ENCODE results near the gene LSMEM2.

The LSMEM2 gene

GRCh38 chr3:50324351-50325112, 45.6 kb downstream of the LSMEM2 start:
- peak; percentile 71 for DNase-seq

- no peak for DNase-seq
Observed at GRCh38 chr3:50325113-50325480, 46.2 kb downstream of the LSMEM2 start.

GRCh38 chr3:50325497-50326181, 46.8 kb downstream of the LSMEM2 start:
- DNase-seq: no peak

GRCh38 chr3:50326182-50326541, 47.3 kb downstream of the LSMEM2 start:
- no peak for DNase-seq

- DNase-seq: no peak
Observed at GRCh38 chr3:50327129-50327528, 48.2 kb downstream of the LSMEM2 start.

GRCh38 chr3:50327943-50328691, 49.2 kb downstream of the LSMEM2 start, which contains the start of gene TUSC2:
Gene TUSC2 (minus strand): TSS chr3:50328223. CDS start chr3:50328099, 124 bp downstream.
- DNase-seq: peak; percentile 97

DNA sequence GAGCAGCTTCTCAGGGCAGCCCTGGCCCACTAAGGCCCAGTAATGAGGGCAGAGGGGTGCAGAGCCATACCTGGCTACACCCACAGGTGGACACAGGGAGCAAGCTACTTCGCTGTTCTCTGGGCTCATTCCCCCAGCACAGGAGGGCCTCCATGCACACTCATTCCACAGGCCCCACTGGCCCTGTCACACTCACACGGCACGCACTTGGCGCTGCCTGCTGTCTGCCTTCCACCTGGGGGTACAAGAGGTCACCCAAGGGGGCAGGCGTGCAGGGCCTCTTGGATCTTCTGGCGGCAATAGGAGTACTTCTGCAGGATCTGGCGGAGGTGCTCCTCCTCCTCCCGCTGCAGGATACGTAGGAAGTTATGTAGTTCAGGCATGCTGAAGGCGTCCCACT, 51.4 kb downstream of the LSMEM2 start:
- no peak for DNase-seq

DNA sequence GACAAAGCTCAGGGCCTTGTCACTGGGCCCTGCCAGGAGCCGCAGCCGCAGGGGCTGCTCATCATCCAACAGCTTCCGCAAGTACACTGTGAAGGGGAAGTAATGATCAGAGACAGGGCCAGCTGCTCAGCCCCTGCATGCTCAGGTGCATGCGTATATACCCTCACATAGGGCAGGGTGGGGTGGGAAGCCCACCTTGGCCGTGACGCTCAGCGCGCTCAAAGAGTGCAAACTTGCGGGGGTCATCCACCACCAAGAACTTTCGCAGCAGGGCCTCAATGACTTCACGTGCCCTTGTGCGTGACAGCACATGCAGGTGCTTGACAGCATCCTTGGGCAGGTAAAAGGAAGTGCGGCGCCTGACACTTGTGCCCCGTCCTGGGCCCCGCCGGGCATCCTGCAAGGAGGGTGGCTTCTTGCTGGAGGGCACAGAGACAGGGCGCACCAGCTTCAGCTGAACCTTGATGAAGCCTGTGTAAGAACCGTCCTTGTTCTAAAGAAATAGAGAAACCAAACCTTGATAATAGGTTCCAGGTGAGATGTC, 52.5 kb downstream of the LSMEM2 start:
- no peak for DNase-seq

- DNase-seq: peak; percentile 38
Observed at GRCh38 chr3:50333744-50334328, 54.9 kb downstream of the LSMEM2 start.

GRCh38 chr3:50334339-50335075, 55.6 kb downstream of the LSMEM2 start:
- no peak for DNase-seq

- no peak for DNase-seq
Observed at GRCh38 chr3:50336452-50337174, 57.7 kb downstream of the LSMEM2 start.

DNA sequence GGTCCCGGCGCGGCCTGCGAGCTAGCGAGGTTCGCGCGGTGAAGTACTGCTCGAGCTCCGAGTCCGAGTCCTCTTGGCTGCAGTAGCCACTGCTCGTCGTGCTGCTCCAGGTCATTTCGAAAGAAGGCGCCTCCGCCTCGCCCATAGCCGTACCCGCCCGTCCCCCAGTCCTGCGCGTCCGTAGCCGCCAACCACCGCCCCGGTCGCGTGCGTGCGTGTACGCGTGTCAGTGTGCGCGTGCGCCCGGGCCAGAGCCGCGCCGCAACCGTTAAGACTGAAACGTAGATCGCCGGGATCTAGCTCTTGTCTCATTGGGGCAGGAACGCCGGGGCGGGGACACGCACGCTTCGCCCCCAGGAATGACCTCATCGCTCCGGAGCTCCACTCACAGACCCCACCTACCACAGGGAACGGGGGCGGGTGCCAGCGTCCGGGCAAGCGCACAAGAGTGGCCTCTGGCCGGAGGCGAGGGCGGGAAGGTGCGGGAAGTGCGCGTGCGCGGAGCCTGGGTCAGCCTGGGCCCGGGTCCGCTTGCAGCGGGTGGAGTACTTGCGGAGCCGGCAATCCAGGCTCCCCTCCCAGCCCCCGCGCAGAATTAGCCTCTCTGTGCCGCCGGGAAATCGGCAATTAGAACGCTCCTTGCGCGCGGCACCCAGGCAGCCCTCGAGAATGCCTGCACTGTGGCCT, 58.4 kb downstream of the LSMEM2 start:
- DNase-seq: peak; percentile 100

Measured in activated CD4-positive, alpha-beta T cell treated with anti-CD3 and anti-CD28 coated beads, Interleukin-10, Interleukin-2, amounts not matched to agents 100 ng/mL and 50 ng/mL, durations not matched to agents 16 hours and 8 hours (primary cell).